Stimulated activated CD8-positive, alpha-beta memory T cell treated with anti-CD3 and anti-CD28 coated beads, Interleukin-12 subunit alpha, Interleukin-12 subunit beta, amount 100 ng/mL, for 24 hours (primary cell): ENCODE results near the gene CMTM8.

Experiments
- DNase-seq: peaks from one replicate; pipeline ENCODE4 v3.0.0-alpha.2; 2020; ENCODE audit errors: extremely low read depth

Gene CMTM8

GRCh38 chr3:32306072-32306471 lies 67.6 kb downstream of the CMTM8 start:
- no peak for DNase-seq

- DNase-seq, result no peak
Measured at GRCh38 chr3:32307591-32307990, 69.1 kb downstream of the CMTM8 start.

- DNase-seq, result no peak
Measured at GRCh38 chr3:32308378-32308777, 69.9 kb downstream of the CMTM8 start.

GRCh38 chr3:32309654-32310242 lies 71.3 kb downstream of the CMTM8 start:
- DNase-seq, result no peak

GRCh38 chr3:32310336-32310735 lies 71.9 kb downstream of the CMTM8 start:
- DNase-seq, result no peak

- no peak for DNase-seq
Measured at GRCh38 chr3:32310918-32311839, 72.7 kb downstream of the CMTM8 start.

GRCh38 chr3:32312251-32312650 lies 73.8 kb downstream of the CMTM8 start:
- no peak for DNase-seq

GRCh38 chr3:32313169-32313568 lies 74.7 kb downstream of the CMTM8 start:
- no peak for DNase-seq

- no peak for DNase-seq
Measured at GRCh38 chr3:32313723-32314473, 75.4 kb downstream of the CMTM8 start.

GRCh38 chr3:32315441-32315840 lies 77.0 kb downstream of the CMTM8 start:
- DNase-seq, result no peak

- DNase-seq, result no peak
Measured at GRCh38 chr3:32316319-32316718, 77.8 kb downstream of the CMTM8 start.

GRCh38 chr3:32316976-32317375 lies 78.5 kb downstream of the CMTM8 start:
- no peak for DNase-seq

GRCh38 chr3:32319607-32320006 lies 81.1 kb downstream of the CMTM8 start:
- DNase-seq, result no peak

- no peak for DNase-seq
Measured at GRCh38 chr3:32320080-32320479, 81.6 kb downstream of the CMTM8 start.

- DNase-seq, result no peak
Measured at GRCh38 chr3:32321095-32321790, 82.8 kb downstream of the CMTM8 start.

GRCh38 chr3:32322311-32322710 lies 83.8 kb downstream of the CMTM8 start:
- no peak for DNase-seq

- DNase-seq, result no peak
Measured at GRCh38 chr3:32323604-32324003, 85.1 kb downstream of the CMTM8 start.

- no peak for DNase-seq
Measured at GRCh38 chr3:32325201-32325600, 86.7 kb downstream of the CMTM8 start.

- DNase-seq, result no peak
Measured at GRCh38 chr3:32325927-32326326, 87.4 kb downstream of the CMTM8 start.

GRCh38 chr3:32326795-32327194 lies 88.3 kb downstream of the CMTM8 start:
- no peak for DNase-seq

GRCh38 chr3:32334675-32335074 lies 96.2 kb downstream of the CMTM8 start:
- DNase-seq, result no peak
